T follicular helper cell (primary cell): ENCODE results near the gene MGRN1.

Experiments
- DNase-seq: peaks from one replicate; pipeline ENCODE4 v3.0.0-alpha.2; 2020; ENCODE audit warnings: low read depth

Gene MGRN1

DNA sequence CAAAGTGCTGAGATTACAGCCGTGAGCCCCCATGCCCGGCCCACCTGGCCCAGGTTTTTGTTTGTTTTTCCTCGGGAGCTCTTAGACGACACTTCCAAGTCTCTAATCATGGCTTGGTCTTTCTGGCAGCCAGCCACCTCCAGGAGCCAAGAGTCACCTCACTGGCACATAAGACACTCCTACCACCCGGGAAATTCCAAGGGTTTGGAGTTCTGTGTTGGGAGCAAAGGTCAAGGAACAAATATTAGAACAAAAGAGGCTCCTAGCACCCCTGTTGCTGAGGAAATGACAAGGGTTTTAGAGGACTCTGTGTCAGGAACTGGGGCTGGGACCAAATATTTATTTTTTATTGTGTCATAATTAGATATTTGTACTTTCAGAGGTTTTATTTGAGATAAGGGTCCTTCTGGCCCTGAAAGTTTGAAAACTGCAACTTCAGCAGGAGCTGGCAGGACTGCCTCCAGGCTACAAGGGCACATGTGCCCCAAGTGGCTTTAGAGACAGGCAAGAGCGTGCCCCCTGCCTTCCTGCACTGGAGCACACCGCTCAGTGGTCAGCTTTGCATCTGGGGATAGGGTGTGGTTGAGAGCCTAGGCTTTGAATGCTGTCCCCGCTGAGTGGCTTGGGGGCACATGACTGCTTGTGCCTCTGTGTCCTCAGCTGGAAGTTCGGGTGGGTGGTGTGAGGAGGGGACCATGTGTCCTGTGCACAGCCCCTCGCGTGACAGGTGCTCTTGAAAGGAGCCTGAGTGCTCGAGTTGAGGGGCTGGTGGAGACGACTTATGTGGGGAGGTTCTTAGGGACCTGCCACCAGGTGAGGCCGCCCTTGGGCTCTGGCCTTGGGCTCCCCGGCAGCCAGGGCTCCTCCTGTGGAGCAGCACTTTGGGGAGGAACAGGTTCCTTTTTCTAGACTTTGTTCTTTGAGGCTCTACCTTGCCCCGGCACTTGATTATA, 29.7 kb downstream of the MGRN1 start:
- no peak for DNase-seq

DNA sequence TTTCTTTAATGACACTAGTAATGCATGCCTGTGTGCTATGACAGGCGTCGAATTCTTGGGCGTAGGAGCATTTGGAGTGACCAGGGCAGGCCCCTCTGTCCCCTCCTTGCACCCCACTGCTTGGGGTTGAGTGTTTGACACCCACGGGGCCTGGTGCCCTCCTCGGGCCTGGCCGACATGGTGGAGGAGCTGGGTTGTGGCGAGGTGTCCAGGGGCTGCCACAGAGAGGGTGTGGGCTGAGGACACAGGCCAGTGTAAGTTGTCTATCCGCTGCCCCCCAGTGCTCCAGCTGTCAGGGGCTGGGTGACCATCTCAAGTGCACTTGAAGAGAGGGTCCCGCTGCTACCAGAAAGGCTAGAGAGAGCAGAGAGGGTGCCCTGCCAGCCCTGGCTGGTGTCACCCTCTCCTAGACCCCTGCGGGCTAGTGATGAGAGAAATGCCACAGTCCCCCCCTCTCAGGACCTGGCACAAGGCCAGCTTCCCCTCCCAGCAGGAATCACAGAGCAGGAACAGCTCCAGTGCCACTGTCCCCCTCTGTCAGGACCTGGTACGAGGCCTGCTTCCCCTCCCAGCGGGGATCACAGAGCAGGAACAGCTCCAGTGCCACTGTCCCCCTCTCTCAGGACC, 30.5 kb downstream of the MGRN1 start:
- no peak for DNase-seq

DNA sequence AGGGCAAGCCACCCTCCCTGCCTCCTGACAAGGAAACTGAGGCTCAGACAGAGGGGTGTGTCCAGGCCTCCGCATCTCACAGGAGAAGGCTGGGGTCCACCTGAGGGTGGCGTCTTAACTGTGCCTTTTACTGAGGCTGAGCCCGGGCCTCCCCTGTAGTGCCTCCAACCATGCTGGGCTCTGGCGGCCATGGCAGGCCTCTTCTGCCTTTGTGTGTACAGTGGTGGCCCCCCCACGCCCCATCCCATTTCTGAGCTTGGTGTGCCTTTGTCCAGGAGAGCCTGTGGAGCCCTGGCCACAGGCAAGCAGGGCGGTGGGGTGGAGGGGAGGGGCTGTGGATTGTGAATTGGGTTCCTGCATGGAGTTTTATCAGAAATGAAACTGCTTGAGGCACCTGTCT, 31.2 kb downstream of the MGRN1 start:
- no peak for DNase-seq

DNA sequence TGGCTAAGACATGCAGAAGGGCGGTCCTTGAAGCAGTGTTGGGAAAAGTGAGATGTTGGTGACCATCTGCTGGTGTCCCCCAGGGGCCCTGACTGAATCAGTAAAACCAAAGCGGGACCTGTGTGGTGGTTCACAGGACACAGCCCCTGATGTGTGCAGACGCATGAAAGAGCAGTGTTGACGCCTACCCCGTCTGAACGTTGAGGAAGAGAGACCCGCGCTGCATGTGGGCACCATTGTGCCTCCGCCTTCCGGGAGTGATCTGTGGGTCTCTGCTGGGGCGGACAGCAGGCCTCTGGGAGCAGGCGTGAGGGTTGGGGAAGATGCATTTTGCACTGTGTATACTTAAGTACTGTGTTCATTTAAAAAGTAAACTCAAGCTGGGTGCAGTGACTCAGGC, 31.6 kb downstream of the MGRN1 start:
- DNase-seq, result no peak

DNA sequence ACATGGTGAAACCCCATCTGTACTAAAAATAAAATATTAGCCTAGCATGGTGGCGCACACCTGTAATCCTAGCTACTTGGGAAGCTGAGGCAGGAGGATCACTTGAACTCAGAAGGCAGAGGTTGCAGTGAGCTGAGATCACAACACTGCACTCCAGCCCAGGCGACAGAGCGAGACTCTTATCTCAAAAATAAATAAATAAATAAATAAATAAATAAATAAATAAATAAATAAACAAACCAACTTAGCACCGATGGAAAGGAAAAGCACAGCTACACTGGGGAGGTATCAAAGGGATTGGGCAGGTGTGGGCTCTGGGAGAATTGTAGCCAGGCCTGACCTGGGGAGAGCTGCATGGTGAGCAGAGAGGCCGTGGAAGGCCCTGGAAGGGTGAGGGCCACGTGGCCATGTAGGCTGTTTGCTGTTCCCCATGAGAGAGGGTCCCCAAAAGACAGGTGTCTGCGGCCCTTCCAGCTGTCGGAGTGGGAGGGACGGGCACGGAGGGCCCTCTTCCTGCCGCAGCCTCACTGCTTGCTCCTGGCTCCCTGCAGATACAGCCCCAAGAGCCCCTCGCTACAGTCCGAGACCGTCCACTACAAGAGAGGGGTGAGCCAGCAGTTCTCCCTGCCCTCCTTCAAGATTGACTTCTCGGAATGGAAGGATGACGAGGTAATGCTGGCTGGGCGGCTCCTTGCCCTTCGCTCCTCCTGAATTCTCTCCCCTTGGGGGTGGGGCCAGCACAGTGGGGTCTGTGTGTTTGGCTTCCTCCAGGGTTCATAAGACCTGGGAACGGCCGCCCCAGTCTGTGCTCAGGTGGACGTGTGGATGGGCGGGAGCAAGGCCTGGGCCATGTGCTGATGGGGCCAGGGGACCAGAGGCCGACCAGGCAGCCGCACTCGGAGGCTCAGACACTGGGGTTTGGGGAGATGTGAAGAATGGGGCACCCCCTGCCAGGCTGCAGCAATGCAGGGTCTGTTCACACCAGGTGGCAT, 32.4 kb downstream of the MGRN1 start:
- DNase-seq, result no peak

DNA sequence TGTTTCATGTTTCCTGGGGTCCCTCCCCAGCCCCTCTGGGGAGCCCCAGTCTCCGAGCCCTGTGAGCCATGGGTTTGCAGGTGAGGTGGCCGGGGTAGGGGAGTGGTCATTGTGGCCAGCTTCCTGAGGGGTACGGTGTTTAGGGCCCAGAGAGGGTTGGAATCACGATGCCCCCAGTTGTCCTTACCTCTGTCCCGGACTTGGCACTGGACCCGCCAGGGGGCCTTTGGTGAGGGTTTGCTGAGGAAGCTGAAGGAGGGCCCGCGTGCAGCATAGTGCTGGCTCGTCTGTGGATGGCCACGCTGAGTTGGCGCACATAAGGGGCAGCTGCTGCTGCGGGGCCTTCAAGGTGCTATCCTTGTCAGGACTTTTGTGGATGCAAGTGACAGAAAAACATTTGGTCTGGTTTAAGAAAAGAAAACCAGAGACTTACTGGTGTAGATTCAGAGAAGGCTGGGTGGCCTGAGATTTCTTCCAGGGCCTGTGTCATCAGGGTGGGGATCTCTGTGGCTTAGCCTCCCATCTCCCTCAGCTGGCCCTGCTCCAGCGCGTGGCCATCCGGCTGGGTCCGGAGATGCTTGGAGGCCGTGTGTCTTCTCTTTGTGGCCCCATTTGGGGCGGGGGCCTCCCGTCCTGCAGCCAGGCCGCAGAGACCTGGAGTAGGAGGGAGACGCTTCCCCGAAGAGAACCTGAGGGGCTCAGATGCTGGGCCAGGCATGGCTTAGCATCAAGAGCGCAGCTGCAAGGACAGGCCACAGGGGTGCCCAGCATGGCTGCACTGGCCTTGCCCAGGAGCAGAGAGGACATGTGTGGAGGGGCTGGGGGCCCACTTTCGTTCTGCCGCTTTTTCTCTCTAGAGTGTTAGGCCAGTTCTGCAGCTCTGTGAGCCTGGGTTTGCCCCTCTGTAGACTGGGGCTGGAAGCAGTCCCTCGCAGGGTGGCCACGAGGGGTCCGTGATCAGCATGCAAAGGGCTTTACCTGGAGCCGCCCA, 35.0 kb downstream of the MGRN1 start:
- DNase-seq, result no peak

DNA sequence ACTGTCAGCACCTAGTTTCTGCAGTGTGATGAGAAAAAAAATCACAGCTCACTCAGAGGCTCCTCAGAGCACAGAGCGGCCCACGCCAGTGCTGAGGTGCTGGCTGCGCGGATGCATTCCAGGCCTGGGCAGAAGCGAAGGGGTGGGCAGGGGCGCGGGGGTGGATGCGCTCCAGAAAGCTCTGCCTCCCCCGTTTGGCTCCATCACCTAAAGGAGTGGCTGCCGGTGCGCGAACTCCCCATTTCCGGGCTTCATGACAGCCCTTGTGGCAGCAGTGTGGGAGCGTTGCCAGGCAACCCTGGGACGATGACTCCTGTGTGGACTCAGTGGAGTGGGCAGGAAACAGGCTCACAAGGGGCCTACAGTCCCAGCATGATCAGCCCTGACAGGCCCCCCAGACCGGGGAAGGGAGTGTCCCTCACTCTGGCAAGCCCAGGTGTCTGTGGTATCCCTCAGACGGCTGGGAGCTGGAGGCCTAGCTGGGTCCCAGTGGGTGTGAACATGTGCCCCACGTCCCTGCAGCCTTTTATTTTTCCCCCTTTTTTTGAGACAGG, 35.9 kb downstream of the MGRN1 start:
- DNase-seq, result peak; percentile 43

DNA sequence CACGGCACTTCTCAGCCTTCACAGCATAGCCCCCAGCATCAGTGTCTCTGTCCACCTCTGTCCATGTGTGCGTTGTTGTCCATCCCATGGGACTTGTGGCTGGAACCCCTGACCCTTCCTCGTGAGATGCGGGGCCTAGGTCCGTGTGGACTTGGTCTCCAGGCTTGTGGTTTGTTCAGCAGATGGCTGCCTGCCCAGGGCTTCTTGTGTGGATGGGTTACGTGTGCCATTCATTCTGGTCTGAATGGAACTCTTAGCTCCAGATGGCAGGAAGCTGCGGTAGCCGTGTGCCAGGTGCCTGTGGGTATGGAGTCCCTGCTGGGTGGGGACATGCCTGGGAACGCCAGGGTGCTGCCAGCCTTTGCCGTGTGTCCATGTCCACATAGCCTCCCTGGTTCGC, 37.0 kb downstream of the MGRN1 start:
- DNase-seq, result no peak

DNA sequence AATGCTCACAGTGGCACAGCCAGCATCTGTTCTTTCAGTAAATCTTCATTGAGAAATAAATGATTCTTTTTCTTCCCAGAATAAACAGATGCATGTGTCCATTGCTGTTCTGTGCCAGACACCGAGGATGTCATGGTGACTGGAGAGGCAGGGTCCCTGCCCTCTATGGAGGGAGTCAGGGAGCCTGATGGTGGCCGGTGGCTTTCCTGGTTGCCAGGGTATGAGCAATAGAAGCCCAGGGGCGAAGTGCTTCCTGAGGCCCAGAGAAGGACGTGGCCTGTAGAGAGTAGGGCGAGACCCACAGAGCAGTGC, 38.8 kb downstream of the MGRN1 start:
- DNase-seq, result no peak

DNA sequence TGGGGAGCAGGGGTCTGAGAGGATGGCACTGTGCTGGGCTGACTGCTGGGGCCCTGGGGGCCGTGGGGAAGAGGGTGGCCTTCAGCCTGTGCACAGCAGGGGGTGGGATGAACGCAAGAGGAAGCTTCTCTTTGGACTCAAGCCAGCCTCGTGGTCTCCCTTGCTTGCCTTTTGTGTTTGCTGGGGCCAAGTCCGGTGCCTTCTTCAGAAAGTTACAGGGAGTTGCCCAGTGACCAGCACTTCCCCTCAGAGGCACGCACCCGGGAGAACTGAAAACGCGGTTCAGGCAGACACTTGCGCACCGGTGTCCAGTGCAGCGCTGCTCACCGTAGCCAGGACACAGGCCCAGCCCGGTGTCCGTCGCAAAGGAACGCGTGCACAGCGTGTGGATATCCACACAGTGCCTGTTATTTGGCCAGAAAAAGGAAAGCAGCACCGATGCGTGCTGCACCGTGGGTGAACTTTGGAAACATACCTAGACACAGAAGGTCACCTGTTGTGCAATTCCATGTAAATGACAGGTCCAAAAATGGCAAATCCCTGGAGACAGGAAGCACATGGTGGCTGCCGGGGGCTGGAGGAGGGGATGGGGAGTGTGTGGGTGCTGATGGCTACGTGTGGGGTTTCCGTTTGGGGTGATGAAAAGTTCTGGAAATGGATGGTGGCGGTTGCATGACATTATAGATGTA, 39.3 kb downstream of the MGRN1 start:
- DNase-seq, result no peak

DNA sequence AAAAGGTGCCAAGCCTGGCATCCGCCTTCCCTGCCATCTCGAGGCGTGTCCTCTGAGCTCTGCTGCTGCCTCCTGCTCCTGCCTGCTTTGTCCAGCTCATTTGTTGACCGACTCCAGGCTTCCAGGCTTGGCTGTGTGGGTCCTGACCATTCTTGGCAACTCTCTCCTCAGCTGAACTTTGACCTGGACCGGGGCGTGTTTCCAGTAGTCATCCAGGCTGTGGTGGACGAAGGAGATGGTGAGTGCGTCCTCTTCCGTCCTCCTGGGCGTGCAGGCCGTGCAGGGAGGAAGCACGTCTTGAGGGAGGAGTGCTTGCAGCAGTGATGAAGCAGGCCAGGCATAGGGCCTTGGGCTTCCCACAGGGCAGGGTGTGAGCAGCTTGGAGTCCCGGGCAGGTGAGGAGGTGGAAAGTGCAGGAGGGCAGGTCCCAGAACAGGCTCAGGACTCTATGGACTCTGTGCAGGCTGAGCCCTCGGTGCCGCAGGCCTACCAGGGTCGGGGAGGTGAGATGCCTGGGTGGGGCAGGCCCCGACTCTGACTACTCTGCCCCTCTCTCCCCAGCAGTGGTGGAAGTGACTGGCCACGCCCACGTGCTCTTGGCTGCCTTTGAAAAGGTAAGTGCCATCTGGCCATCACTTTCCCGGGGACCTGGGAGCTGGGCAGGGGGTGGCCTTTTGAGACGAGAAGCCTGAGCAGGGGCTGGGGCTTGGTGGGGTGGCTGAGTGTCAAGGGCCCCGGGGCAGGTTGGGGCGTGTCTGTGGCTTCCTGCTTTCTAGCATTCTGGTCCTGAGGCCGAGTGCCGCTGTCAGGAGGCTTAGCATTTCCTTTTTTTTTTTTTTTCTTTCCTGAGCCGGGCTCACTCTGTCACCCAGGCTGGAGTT, 40.2 kb downstream of the MGRN1 start:
- DNase-seq, result peak; percentile 29

DNA sequence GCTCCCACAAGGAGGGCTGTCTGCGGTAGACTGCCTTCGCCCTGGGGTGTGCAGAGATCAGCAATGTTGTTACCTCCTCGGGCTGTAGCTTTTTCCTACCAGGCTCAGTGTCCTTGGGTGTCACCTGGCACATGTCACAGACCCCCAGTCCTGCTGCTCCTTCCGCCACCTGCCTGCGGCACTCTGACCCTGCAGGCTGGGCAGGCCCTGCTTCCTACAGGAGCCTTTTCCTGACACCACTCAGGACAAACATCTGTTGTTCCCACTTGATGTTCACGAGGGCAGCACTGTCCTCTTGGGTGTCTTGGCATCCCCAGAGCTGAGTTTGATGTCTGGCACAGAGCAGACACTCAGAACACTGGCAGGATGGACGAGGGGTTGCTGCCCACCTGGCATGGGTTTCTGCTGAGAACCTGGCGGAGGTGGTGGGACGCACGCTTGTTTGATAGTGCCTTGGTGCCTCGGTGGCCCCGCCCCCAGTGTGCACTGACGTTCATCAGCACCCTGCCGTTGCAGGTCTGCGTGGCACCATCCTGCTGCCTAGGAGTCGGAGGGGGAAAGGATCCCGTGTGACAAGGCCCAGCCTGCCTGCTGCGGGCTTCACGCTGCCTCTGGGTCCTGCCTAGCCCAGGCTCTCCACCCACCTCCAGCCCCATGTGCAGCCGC, 42.0 kb downstream of the MGRN1 start:
- no peak for DNase-seq

DNA sequence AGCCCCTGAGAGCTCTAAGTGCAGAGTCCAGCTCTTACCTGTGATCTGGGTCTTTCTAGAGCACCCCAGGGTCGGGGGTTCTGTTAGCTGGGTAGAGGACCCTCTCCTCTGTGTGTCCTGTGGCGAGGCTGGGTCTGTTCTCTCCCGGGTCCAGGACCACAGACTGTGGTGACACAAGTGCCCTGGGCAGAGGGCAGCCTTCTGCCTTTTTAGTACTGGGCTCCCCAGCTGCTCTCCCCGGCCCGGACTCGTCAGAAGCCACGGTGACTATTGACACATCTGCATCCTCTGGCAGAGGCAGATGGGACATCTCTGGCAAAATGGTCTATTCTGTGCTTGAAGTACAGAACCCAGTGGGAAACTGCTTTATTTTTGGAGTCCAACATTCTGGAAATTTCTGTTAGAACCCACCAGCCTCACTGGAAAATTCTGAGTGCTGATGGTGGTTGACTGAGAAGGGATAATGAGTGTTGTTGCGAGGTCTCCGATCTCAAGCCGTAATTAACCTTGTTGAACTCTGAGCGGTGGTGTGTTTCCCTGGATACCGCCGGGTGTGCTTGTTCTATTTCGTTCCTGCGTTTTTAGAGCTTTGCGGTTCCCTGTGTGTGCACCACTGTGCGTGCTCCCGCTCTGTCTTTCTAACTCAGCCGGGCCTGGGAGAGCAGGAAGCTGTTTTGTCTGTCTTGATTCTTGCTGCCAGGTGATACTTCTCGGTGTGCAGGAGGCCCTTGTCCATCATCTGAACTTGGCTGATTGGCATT, 42.8 kb downstream of the MGRN1 start:
- DNase-seq, result no peak

DNA sequence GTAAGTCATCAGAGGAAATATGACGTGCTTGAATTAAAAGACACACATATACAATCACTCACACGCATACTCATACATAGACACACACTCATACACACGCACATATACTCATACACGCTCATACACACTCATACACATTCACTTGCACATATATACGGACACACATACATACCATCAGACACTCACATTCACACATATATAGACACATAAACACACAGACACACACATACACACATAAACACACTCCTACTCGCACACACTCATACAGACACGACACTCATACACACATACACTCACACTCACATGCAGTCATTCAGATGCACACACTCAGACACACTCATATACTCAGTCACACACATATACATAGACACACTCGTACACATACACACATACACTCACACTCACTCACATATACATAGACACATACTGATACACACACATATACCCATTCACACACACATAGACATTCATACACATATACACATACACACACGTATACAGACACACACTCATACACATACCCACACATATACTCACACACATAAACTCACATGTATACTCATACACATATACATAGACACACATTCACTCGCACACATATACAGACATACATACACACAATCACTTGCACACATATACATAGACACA, 43.8 kb downstream of the MGRN1 start:
- DNase-seq, result no peak

DNA sequence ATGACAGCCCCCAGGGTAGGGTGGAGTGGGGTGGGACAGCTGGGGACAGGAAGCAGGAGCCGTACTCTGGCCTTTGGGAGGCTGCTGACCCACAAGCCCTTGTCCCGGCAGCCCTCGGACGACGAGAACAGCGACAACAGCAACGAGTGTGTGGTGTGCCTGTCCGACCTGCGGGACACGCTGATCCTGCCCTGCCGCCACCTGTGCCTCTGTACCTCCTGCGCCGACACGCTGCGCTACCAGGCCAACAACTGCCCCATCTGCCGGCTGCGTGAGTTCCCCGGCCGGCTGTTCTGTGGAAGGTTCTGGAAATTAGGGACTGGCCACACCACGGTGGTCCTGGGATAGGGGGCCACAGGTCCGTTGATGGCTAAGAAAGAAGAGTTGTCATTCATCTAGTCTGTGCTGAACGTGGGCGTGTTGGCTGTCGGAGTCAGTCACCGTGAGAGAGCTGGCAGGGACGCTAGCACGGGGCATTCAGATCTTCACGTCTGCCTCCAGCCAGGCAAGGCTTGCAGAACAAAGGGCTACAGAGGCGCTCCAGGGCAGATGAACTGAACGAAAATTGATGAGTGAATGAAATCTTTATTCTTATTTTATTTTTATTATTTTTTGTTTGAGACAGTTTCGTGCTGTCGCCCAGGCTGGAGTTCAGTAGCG, 48.9 kb downstream of the MGRN1 start:
- no peak for DNase-seq

DNA sequence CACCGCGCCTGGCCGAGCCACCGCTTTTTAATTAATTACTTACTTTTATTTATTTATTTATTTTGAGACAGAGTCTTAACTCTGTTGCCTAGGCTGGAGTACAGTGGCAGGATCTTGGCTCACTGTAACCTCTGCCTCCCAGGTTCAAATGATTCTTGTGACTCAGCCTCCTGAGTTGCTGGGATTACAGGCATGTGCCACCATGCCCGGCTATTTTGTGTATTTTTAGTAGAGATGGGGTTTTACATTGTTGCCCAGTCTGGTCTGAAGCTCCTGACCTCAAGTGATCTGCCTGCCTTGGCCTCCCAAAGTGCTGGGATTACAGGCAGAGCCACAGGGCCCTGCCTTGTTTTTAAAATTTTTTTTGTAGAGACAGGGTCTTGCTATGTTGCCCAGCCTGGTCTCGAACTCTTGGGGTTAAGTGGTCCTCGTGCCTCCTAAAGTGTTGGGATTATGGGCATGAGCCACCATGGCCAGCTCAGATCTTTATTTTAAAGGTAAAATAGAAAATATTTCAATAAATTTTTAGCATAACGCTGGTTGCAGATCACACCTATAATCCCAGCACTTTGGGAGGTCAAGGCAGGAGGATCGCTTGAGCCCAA, 50.4 kb downstream of the MGRN1 start:
- no peak for DNase-seq
